ENCODE results near the gene SCN8A. TPM values are rescaled to one million over a fixed set of nuclear protein-coding genes. Genes with fewer than 3 reads are reported as not detected.

Gene SCN8A
- total and polyA plus RNA-seq, 2 experiments from 2014 or later = 1.1 to 2.6 TPM

- Histone ChIP-seq H2AFZ (peak overlapping the region; percentile 78), H3K4me3 (no peak overlapping the region), H3K4me1 (ENCODE audit: insufficient read depth) (no peaks in the 10 kb centered on the region), H4K20me1 (ENCODE audit: insufficient read depth, poor library complexity, severe bottlenecking) (no peaks in the 10 kb centered on the region), H3K4me2 (peak overlapping the region; percentile 94), H3K36me3 (replicated peaks; ENCODE audit: insufficient read depth, low read depth) (no peaks in the 10 kb centered on the region), H3K27me3 (no peaks in the 10 kb centered on the region), H3K27ac (no peak overlapping the region), H3K9me3 (ENCODE audit: low read depth) (no peaks in the 10 kb centered on the region), H3K9me2 (replicated peaks; ENCODE audit: insufficient read depth) (no peaks in the 10 kb centered on the region), H3K79me2 (no peaks in the 10 kb centered on the region)
- DNase-seq (ENCODE audit: low spot score) = no peak
- TF ChIP-seq EZH2 (IDR thresholded peaks at IDR 0.05; ENCODE audit: borderline replicate concordance) = no peak
- TF ChIP-seq CTCF (IDR thresholded peaks at IDR 0.05; ENCODE audit: poor library complexity) = no peak
- no peak for TF ChIP-seq EZH2phosphoT487 (IDR thresholded peaks at IDR 0.05; ENCODE audit: low read depth, severe bottlenecking, unreplicated experiment)
- WGBS (ENCODE audit: low lambda C conversion rate, missing lambda C conversion rate) = 12% methylated on average over 8 of the region's 34 CpGs
These were observed 222.9 kb downstream of the SCN8A start for GRCh38 chr12:51813931-51814310.

GRCh38 chr12:51814311-51815088, 223.5 kb downstream of the SCN8A start:
- Histone ChIP-seq H3K4me1 (ENCODE audit: insufficient read depth) (no peaks in the 10 kb centered on the region), H3K4me3 (peak overlapping the region; percentile 82), H3K27ac (peak overlapping the region; percentile 94), H3K9me3 (ENCODE audit: low read depth) (no peaks in the 10 kb centered on the region), H2AFZ (peak overlapping the region; percentile 97), H4K20me1 (ENCODE audit: insufficient read depth, poor library complexity, severe bottlenecking) (no peaks in the 10 kb centered on the region), H3K79me2 (no peaks in the 10 kb centered on the region), H3K36me3 (replicated peaks; ENCODE audit: insufficient read depth, low read depth) (no peaks in the 10 kb centered on the region), H3K9me2 (replicated peaks; ENCODE audit: insufficient read depth) (no peaks in the 10 kb centered on the region), H3K27me3 (no peaks in the 10 kb centered on the region), H3K4me2 (peak overlapping the region; percentile 94)
- TF ChIP-seq CTCF (IDR thresholded peaks at IDR 0.05; ENCODE audit: poor library complexity) (peak; percentile 56), EZH2phosphoT487 (IDR thresholded peaks at IDR 0.05; ENCODE audit: low read depth, severe bottlenecking, unreplicated experiment) (no peak)
- DNase-seq (ENCODE audit: low spot score) = peak; percentile 90
- WGBS (ENCODE audit: low lambda C conversion rate, missing lambda C conversion rate) = 6% methylated on average over 51 of the region's 100 CpGs

- Histone ChIP-seq H3K27ac (no peak overlapping the region), H2AFZ (no peak overlapping the region), H3K4me3 (no peak overlapping the region), H3K79me2 (no peaks in the 10 kb centered on the region), H3K4me2 (peak overlapping the region; percentile 94), H3K27me3 (no peaks in the 10 kb centered on the region), H4K20me1 (ENCODE audit: insufficient read depth, poor library complexity, severe bottlenecking) (no peaks in the 10 kb centered on the region), H3K36me3 (replicated peaks; ENCODE audit: insufficient read depth, low read depth) (no peaks in the 10 kb centered on the region), H3K9me3 (ENCODE audit: low read depth) (no peaks in the 10 kb centered on the region), H3K4me1 (ENCODE audit: insufficient read depth) (no peaks in the 10 kb centered on the region), H3K9me2 (replicated peaks; ENCODE audit: insufficient read depth) (no peaks in the 10 kb centered on the region)
- TF ChIP-seq EZH2phosphoT487 (IDR thresholded peaks at IDR 0.05; ENCODE audit: low read depth, severe bottlenecking, unreplicated experiment) (no peak), EZH2 (IDR thresholded peaks at IDR 0.05; ENCODE audit: borderline replicate concordance) (no peak), CTCF (IDR thresholded peaks at IDR 0.05; ENCODE audit: poor library complexity) (no peak)
- DNase-seq (ENCODE audit: low spot score) = no peak
- 82% methylated on average over 6 of the region's 6 CpGs for WGBS (ENCODE audit: low lambda C conversion rate, missing lambda C conversion rate)
These were observed 224.5 kb downstream of the SCN8A start for GRCh38 chr12:51815571-51815970.
